HUES6 (cell line): ENCODE measurements around the gene STX18.

Experiments used
- H3K27ac ChIP-seq: 2 replicates; pipeline ENCODE4 v1.7.0; 2013; ENCODE audit warnings: low read depth, mild to moderate bottlenecking, low read length, inconsistent platforms
- H3K27me3 ChIP-seq: 2 replicates; pipeline ENCODE4 v1.6.1; 2013; ENCODE audit warnings: low read length; ENCODE audit not compliant: control insufficient read depth, insufficient read depth
- H3K36me3 ChIP-seq: 2 replicates; pipeline ENCODE4 v1.6.1; 2013; ENCODE audit warnings: low read length; ENCODE audit not compliant: control insufficient read depth, insufficient read depth
- H3K4me1 ChIP-seq: 2 replicates; pipeline ENCODE4 v1.6.1; 2013; ENCODE audit warnings: low read length; ENCODE audit not compliant: control insufficient read depth, insufficient read depth
- H3K4me3 ChIP-seq: 2 replicates; pipeline ENCODE4 v1.5.1; 2013; ENCODE audit warnings: low read depth, low read length
- H3K9ac ChIP-seq: one replicate; pipeline ENCODE4 v1.6.1; 2013; ENCODE audit warnings: mild to moderate bottlenecking, low read length
- H3K9me3 ChIP-seq: 2 replicates; pipeline ENCODE4 v1.6.1; 2013; ENCODE audit warnings: low read depth, low read length; ENCODE audit not compliant: control insufficient read depth, insufficient read depth

Gene STX18

DNA sequence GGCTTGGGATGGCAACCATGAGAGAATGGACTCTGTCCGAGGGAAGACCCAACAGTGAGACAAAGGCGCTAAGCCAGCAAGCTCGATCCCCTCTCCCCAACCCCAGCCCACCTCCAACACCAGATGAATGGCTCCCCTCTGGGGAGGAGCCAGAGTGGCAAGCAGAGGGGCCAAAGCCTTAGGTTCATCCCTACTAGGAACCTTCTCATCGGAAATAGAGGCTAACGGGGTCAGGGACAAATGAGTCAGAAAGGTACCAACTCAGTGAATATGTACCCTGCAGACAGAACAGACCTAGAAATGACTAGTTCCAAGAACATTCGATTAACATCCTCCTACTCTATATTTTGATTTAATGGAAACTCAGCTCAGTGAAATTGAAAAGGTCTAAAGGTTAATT is 81.1 kb downstream of the STX18 start:
- Histone ChIP-seq H3K4me3 (no peak overlapping the region), H3K4me1 (peaks cover 70% of the 10 kb centered on the region), H3K27ac (no peak overlapping the region), H3K9me3 (no peaks in the 10 kb centered on the region), H3K9ac (no peak overlapping the region), H3K36me3 (peaks cover 14% of the 10 kb centered on the region; the same call in 1 of the 2 replicates), H3K27me3 (no peaks in the 10 kb centered on the region)

DNA sequence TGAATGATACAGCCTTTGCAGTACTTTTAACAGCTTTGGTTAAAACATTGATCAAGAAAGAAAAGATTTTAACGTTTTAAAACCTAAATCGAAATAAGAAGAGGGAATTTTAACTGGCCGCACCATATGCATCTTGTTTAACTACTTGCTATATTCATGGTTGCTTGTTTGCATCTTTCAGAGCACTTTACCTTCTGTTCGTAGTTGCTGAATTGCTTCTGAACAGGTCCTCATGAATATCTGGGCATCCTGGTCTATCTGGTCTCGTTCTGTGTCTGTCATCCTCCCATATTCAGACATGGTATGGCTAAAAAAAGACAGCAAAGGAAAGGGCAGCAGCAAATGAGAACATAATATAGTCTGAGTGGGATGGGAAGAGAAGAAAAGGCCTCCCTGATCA is 82.7 kb downstream of the STX18 start:
- H3K9me3 ChIP-seq = no peaks in the 10 kb centered on the region
- no peak overlapping the region for H3K4me3 ChIP-seq
- peaks cover 12% of the 10 kb centered on the region; the same call in 1 of the 2 replicates for H3K36me3 ChIP-seq
- no peak overlapping the region for H3K27ac ChIP-seq
- H3K27me3 ChIP-seq = no peaks in the 10 kb centered on the region
- peaks cover 70% of the 10 kb centered on the region for H3K4me1 ChIP-seq
- H3K9ac ChIP-seq = no peak overlapping the region

DNA sequence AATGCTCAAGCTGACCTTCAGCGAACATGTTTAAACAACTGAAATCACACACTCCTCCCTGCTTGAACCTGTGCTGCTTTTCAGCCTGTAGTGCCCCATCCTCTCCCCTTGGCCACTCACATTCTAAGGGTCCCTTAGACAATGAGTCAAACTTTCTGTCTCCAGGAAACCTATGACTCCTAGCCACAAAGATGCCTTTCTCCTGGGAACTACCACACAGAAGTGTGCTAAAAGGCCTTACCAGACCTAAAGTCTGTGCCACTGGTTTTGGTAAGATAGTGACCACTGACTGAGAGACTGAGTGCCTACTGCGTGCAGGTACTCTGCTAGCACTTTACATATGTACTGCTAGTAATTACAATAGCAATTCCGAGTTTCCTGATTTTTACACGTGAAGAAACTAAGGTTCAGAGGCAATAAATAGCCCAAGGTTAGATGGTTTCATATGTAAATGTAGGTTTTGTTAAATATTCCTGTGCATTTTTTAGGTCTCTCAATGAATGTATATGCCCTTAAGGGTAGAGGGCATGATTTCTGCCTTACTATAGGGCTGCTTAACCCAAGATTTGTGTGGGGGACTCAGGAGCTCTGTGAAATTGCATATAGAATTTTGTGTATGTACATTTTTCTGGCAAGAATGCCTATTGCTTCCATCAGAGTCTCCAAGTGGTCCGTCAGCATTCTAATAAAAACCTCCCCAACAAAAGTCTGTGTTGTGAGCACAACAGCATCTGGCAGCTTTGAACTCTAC is 83.9 kb downstream of the STX18 start:
- no peak overlapping the region for H3K9ac ChIP-seq
- no peak overlapping the region for H3K4me3 ChIP-seq
- peaks cover 22% of the 10 kb centered on the region for H3K36me3 ChIP-seq
- no peaks in the 10 kb centered on the region for H3K9me3 ChIP-seq
- H3K27me3 ChIP-seq = no peaks in the 10 kb centered on the region
- peaks cover 59% of the 10 kb centered on the region for H3K4me1 ChIP-seq
- H3K27ac ChIP-seq = no peak overlapping the region

DNA sequence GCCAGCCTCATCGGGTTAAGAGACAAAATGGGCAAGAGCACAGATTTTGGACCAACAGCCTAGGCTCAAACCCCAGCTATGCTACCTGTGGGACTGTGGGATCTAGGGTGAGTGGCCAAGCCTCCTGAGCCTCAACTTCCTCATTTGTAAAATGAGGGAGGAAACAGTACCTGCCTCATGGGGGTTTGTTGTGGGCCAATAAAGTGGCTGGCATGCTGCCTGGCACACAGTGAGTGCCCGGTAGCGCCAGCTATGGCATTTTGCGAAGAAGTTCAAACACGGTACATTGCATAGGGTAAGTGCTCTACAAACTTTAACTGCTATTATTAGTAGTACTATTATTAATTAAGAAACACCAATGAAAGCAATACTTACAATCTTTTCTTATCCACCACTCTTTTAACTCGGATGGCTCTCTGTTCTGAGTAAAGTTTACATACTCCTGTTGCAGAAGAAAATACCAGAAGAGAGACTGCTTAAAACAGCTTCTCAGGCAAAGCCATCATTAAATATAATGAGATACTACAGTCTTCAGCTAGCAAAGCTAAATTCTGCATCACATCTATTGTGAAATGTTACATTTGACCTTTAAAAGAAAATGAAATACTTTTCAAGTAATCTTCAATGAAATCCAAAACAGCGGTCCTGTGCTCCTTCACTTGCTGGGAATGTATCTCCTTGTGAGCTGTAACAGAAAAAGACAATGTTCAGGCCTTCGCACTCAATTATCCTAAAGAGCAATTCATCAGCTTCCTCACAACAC is 84.9 kb downstream of the STX18 start:
- Histone ChIP-seq H3K9me3 (no peaks in the 10 kb centered on the region), H3K4me1 (peaks cover 50% of the 10 kb centered on the region), H3K9ac (no peak overlapping the region), H3K36me3 (peaks cover 24% of the 10 kb centered on the region), H3K4me3 (no peak overlapping the region), H3K27ac (no peak overlapping the region), H3K27me3 (no peaks in the 10 kb centered on the region)

DNA sequence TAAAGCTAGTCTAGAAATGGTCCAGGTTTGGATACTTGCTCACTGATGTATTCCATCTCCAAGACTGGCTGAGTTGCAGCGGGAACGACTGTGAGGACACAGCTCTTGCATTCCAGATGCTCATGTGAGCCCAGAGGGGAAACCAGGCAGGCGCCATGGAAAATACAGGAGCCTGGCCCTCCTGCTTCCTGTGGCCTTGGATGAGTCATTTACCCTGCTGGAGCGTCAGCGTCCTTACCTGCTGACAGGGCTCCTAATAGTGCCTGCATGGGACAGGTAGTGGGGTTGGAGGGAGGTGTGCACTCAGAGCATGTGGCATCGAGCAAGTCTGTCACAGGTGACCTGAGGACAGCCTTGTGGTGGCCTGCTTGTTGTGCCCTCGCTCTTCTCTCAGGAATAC is 85.5 kb downstream of the STX18 start:
- Histone ChIP-seq H3K4me1 (peaks cover 43% of the 10 kb centered on the region), H3K9me3 (no peaks in the 10 kb centered on the region), H3K27ac (no peak overlapping the region), H3K9ac (no peak overlapping the region), H3K4me3 (no peak overlapping the region), H3K36me3 (peaks cover 24% of the 10 kb centered on the region), H3K27me3 (no peaks in the 10 kb centered on the region)

DNA sequence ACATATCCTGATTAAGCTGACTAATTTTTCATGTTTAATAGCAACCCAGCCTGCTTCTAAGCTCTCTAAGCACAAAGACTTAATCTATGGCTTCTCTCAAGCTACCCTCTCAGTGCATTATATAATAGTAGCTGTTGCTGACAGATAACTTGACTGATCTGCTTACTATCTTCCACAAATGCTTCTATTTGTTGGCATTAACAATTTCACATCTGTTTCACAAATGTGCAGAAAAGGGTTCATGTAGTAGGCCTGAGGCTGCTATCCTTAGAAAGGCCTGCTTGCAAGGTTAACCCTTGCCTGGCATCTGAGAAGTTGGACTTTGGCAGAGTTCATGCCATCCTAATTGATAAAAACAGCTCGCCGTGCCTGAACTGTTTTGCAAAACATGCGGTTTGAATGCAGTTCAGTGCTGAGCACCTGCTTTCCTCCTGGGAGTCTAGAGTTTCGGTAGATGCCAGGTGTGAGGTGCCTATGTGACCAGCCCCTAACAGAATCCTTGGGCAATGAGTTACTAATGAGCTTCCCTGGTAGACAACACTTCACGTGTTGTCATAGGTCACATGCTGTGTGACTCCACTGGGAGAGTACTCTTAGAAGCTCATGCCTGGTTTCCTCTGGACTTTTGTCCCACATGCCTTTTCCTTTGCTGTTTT is 86.5 kb downstream of the STX18 start:
- Histone ChIP-seq H3K27me3 (no peaks in the 10 kb centered on the region), H3K27ac (no peak overlapping the region), H3K4me3 (no peak overlapping the region), H3K9ac (no peak overlapping the region), H3K36me3 (peaks cover 24% of the 10 kb centered on the region), H3K9me3 (no peaks in the 10 kb centered on the region), H3K4me1 (peaks cover 42% of the 10 kb centered on the region)

DNA sequence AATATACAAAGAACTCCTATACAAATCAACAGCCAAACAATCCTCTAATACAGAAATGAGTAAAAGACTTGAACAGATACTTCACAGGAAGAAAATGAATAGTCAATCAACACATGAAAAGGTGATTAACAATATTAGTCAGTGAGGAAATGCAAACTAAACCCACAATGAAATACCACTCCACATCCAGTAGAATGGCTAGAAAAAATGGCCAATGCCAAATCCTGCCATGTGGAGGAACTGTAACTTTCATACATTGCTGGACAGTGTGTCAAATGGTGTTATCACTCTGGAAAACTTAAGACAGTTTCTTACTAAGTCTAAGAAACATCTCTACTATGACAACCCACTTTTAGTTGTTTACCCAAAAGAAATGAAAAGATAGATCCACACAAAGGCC is 95.4 kb downstream of the STX18 start:
- no peaks in the 10 kb centered on the region for H3K27me3 ChIP-seq
- no peaks in the 10 kb centered on the region for H3K9me3 ChIP-seq
- H3K4me3 ChIP-seq = no peak overlapping the region
- H3K36me3 ChIP-seq = 0 out of 2 replicates have a peak, but pooled peaks cover 2% of the 10 kb centered on the region
- no peak overlapping the region for H3K27ac ChIP-seq
- peaks cover 11% of the 10 kb centered on the region; the same call in 1 of the 2 replicates for H3K4me1 ChIP-seq
- H3K9ac ChIP-seq = no peak overlapping the region

DNA sequence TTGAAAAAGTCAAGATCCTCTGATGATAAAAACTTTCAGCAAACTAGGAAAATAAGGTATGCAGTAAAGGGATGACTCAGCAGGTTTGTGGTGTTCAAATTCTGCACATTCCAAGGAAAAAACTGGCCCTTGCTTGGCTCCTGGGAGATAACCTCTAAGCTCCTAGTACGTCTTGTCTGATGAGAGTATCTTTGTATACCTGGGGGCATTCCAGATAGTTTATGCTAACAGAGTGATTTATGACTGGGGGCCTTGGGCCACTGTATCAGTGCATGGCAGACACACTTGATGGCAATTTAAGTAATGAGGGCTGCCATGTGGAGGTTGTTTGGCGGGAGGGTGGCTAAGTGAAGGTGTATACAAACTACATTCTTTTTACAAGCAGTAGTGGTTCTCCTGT is 98.0 kb downstream of the STX18 start:
- Histone ChIP-seq H3K4me3 (no peak overlapping the region), H3K27ac (no peak overlapping the region), H3K27me3 (no peaks in the 10 kb centered on the region), H3K9ac (no peak overlapping the region), H3K9me3 (no peaks in the 10 kb centered on the region), H3K4me1 (peaks cover 11% of the 10 kb centered on the region; the same call in 1 of the 2 replicates), H3K36me3 (0 out of 2 replicates have a peak, but pooled peaks cover 2% of the 10 kb centered on the region)

DNA sequence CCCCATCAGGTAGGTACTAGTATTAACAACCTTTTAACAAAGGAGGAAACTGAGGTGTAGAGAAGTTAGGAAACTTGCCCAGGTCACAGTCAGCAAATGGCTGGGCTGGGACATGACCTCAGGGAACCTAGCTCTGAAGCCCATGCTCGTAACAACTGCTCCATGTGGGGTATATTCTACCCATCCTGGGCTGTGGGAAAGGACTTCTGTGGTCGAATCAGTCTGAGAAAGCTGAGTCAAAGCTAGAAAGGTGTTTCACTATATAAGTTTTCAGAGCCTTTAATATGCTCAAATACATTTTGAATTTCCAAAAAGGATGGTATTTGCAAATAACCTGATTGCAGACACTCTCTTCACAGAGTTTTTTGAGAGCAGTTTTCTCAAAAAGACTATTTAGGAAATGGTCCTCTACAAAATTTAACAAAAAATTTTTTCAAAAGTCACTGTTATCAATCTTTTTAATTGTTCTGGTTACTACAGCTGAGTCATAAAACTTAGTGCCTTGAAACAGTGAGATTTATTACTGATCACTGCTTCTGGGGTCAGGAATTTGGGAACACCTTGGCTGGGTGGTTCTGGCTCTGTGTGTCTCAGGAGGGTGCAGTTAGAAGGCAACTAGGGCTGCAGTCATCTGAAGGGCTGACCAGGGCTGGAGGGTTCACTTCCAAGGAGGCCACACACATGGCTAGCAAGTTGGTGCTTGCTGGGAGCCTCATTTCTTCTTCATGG is 101.4 kb downstream of the STX18 start:
- Histone ChIP-seq H3K36me3 (peaks cover 11% of the 10 kb centered on the region), H3K4me3 (no peak overlapping the region), H3K27ac (no peak overlapping the region), H3K9me3 (no peaks in the 10 kb centered on the region), H3K9ac (no peak overlapping the region), H3K27me3 (no peaks in the 10 kb centered on the region), H3K4me1 (peaks cover 6% of the 10 kb centered on the region; the same call in 1 of the 2 replicates)

DNA sequence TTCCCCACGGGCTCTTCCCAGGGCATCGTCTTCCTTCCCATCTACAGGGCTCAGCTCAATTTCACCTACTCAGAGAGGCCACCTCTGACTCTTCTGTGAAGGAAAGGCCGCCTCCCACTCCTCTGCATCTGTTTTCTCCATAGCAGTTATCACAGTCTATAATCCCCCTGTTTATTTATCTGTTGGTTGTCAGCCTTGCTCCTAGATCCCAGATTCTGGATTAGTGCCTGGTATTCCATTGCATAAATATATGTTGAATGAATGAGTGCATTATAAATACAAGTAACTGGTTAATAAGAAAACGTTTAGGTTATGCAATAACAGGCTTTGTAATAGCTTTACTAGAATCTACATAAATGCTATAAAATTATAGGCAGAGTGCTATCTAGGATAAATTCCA is 102.1 kb downstream of the STX18 start:
- Histone ChIP-seq H3K9me3 (no peaks in the 10 kb centered on the region), H3K4me1 (peaks cover 6% of the 10 kb centered on the region; the same call in 1 of the 2 replicates), H3K27ac (no peak overlapping the region), H3K27me3 (no peaks in the 10 kb centered on the region), H3K36me3 (peaks cover 12% of the 10 kb centered on the region), H3K4me3 (no peak overlapping the region), H3K9ac (no peak overlapping the region)
